ENCODE results near the gene STAG1. TPM values are rescaled to one million over a fixed set of nuclear protein-coding genes. Genes with fewer than 3 reads are reported as not detected.
"Not testable (repeated sequence)": the region's sequence is repeated elsewhere in the genome, so short reads cannot be mapped to it uniquely, and the experiment has no call there.

Gene STAG1
- total RNA-seq, 2 donors from 2014 or later = 26.8 to 29.8 TPM

DNA sequence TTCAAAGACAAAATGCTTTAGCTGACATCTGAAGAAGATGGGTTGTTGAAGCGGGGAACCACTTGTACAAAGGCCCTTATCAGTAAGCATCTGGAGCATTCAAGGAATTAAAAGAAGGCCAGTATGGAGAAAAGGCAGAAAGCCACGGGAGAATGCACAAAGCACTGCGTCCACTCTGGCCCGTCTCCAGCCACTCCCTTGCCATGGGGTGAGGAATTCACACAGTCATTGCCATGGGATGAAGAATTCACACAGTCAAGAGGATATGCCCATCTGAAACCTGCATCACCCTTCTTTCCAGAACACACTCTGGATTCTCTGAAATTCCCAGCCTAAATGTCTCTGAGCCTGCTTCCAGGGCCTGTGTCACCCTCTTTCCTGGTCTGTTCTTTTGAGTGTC is 26.7 kb upstream of the STAG1 start:
- Histone ChIP-seq H3K4me3 (ENCODE audit: low read length) (no peak overlapping the region), H3K27me3 (ENCODE audit: control insufficient read depth, insufficient read depth, low read length, poor library complexity, severe bottlenecking) (no peaks in the 10 kb centered on the region), H3K27ac (ENCODE audit: low read depth, low read length) (no peak overlapping the region), H3K4me1 (ENCODE audit: control insufficient read depth, insufficient read depth, low read length) (peaks cover 5% of the 10 kb centered on the region), H3K9me3 (ENCODE audit: control insufficient read depth, low read length) (no peaks in the 10 kb centered on the region), H3K36me3 (ENCODE audit: control insufficient read depth, insufficient read depth, low read length) (no peaks in the 10 kb centered on the region), H3K9ac (ENCODE audit: extremely low read depth, low read length, poor library complexity, severe bottlenecking) (no peak overlapping the region)
- H3K27me3 Mint-ChIP-seq (ENCODE audit: insufficient read depth) = peaks cover 4% of the 10 kb centered on the region
- H3K27ac Mint-ChIP-seq = no peak overlapping the region
- H3K9me3 Mint-ChIP-seq = no peaks in the 10 kb centered on the region
- no peak for DNase-seq
- H3K36me3 Mint-ChIP-seq (ENCODE audit: low read depth) = no peaks in the 10 kb centered on the region
- 84 to 92% methylated on average over 4 of the region's 4 CpGs for WGBS, 2 experiments (ENCODE audit: insufficient coverage in 1 of 2, insufficient read length in 1 of 2)
- TF ChIP-seq, protein P1, sequence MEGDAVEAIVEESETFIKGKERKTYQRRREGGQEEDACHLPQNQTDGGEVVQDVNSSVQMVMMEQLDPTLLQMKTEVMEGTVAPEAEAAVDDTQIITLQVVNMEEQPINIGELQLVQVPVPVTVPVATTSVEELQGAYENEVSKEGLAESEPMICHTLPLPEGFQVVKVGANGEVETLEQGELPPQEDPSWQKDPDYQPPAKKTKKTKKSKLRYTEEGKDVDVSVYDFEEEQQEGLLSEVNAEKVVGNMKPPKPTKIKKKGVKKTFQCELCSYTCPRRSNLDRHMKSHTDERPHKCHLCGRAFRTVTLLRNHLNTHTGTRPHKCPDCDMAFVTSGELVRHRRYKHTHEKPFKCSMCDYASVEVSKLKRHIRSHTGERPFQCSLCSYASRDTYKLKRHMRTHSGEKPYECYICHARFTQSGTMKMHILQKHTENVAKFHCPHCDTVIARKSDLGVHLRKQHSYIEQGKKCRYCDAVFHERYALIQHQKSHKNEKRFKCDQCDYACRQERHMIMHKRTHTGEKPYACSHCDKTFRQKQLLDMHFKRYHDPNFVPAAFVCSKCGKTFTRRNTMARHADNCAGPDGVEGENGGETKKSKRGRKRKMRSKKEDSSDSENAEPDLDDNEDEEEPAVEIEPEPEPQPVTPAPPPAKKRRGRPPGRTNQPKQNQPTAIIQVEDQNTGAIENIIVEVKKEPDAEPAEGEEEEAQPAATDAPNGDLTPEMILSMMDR (conservative IDR thresholded peaks at IDR 0.05) = no peak
- peaks cover 6% of the 10 kb centered on the region for H3K4me1 Mint-ChIP-seq
- H3K4me3 Mint-ChIP-seq = no peak overlapping the region

DNA sequence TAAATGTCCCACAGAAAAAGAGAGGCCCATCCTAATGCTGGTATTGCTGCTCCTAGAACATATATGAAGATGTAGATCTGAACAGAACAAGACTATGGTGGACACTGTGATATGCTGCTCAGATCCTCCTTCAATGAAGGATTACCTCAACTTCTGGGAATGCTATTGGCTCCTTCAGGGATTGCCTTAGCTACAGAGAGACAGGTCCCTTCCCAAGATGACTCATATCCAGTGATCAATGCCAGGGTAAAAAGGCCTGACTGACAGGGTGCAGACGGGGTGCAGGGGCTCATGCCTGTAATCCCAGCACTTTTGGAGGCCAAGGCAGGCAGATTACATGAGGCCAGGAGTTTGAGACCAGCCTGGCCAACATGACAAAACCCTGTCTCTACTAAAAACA is 20.5 kb upstream of the STAG1 start:
- Mint-ChIP-seq H3K27me3 (ENCODE audit: insufficient read depth) (no peaks in the 10 kb centered on the region), H3K36me3 (ENCODE audit: low read depth) (no peaks in the 10 kb centered on the region), H3K9me3 (no peaks in the 10 kb centered on the region), H3K4me1 (no peaks in the 10 kb centered on the region), H3K4me3 (no peak overlapping the region), H3K27ac (no peak overlapping the region)
- no peak overlapping the region for H3K27ac ChIP-seq (ENCODE audit: low read depth, low read length)
- no peaks in the 10 kb centered on the region for H3K9me3 ChIP-seq (ENCODE audit: control insufficient read depth, low read length)
- no peaks in the 10 kb centered on the region for H3K4me1 ChIP-seq (ENCODE audit: control insufficient read depth, insufficient read depth, low read length)
- 63 to 67% methylated on average over 1 of the region's 1 CpG for WGBS, 2 experiments (ENCODE audit: insufficient coverage in 1 of 2, insufficient read length in 1 of 2)
- no peak for DNase-seq
- H3K9ac ChIP-seq (ENCODE audit: extremely low read depth, low read length, poor library complexity, severe bottlenecking) = no peak overlapping the region
- TF ChIP-seq, protein P1 (conservative IDR thresholded peaks at IDR 0.05) = no peak
- no peaks in the 10 kb centered on the region for H3K36me3 ChIP-seq (ENCODE audit: control insufficient read depth, insufficient read depth, low read length)
- H3K27me3 ChIP-seq (ENCODE audit: control insufficient read depth, insufficient read depth, low read length, poor library complexity, severe bottlenecking) = no peaks in the 10 kb centered on the region
- no peak overlapping the region for H3K4me3 ChIP-seq (ENCODE audit: low read length)

DNA sequence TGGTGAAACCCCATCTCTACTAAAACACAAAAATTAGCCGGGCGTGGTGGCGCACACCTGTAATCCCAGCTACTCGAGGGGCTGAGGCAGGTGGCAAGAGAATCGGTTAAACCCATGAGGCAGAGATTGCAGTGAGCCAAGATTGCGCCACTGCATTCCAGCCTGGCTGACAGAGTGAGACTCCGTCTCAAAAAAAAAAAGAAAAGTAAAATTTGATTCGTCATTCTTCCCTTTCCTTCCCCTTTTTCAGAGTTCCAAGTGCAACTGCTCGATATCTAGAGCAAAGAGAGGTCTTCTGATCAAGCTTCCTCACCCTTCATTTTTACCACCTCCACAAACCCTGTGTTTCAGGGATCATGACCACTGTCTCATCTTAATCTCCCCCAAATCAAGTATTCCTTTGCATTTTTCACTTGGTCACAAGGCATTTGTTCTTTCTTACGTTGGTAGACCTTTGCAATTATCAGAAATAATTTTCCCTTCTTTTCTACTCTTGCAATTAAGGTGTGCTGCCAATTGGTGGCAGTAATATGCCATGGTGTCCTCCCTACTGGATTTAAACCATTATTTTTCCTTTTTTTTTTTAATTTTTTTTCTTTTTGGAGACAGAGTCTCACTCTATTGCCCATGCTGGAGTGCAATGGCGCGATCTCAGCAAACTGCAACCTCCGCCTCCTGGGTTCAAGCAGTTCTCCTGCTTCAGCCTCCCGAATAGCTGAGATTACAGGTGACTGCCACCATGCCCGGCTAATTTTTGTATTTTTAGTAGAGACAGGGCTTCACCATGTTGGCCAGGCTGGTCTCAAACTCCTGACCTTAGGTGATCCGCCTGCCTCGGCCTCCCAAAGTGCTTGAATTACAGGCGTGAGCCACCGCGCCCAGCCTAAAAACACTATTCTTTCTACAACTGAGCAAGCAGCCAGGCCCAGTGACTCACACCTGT is 6.3 kb upstream of the STAG1 start:
- H3K4me3 Mint-ChIP-seq; H3K27me3 Mint-ChIP-seq (ENCODE audit: insufficient read depth); H3K27me3 ChIP-seq (ENCODE audit: control insufficient read depth, insufficient read depth, low read length, poor library complexity, severe bottlenecking); H3K4me1 ChIP-seq (ENCODE audit: control insufficient read depth, insufficient read depth, low read length); H3K4me1 Mint-ChIP-seq; H3K9ac ChIP-seq (ENCODE audit: extremely low read depth, low read length, poor library complexity, severe bottlenecking); DNase-seq; H3K36me3 ChIP-seq (ENCODE audit: control insufficient read depth, insufficient read depth, low read length); H3K27ac ChIP-seq (ENCODE audit: low read depth, low read length); H3K36me3 Mint-ChIP-seq (ENCODE audit: low read depth); H3K27ac Mint-ChIP-seq; H3K4me3 ChIP-seq (ENCODE audit: low read length): not testable (repeated sequence)
- WGBS, 2 experiments (ENCODE audit: insufficient coverage in 1 of 2, insufficient read length in 1 of 2) = 91 to 92% methylated on average over 19 to 20 of the region's 20 CpGs
- H3K9me3 Mint-ChIP-seq = peaks cover 28% of the 10 kb centered on the region
- peaks cover 30% of the 10 kb centered on the region for H3K9me3 ChIP-seq (ENCODE audit: control insufficient read depth, low read length)
- TF ChIP-seq, protein P1 (conservative IDR thresholded peaks at IDR 0.05) = peak; percentile 84

All from endodermal cell (in vitro differentiated cells).